Gastrocnemius medialis (tissue), 4 donors: ENCODE measurements around the gene RBFOX2.

Source experiments
- CTCF ChIP-seq, 5 experiments: fragments of 450-650 bp in 3 of 5; fragments of 200-600 bp in 2 of 5; sonication (generic) in 2 of 5; IDR thresholded peaks in 4 of 5; conservative IDR thresholded peaks in 1 of 5; 1 replicate in 4 of 5; 2 replicates in 1 of 5; pipeline ENCODE4 v1.5.1; 2016 to 2019; ENCODE audit warnings: antibody characterized with exemption in 5 of 5, mild to moderate bottlenecking in 3 of 5, moderate library complexity in 3 of 5
- POLR2A ChIP-seq, 2 donors: fragments of 450-650 bp; IDR thresholded peaks; one replicate each; pipeline ENCODE4 v1.6.1; 2017; ENCODE audit warnings: antibody characterized with exemption in 2 of 2, mild to moderate bottlenecking in 2 of 2, moderate library complexity in 2 of 2

- TF ChIP-seq CTCF (IDR thresholded peaks at IDR 0.05 in 4 of 5, conservative IDR thresholded peaks at IDR 0.05 in 1 of 5) = peak in 1 of 5 experiments; percentile 4
- no peak for TF ChIP-seq POLR2A (IDR thresholded peaks at IDR 0.05)
Measured at GRCh38 chr22:35840302-35840739, 188.3 kb downstream of the RBFOX2 start.
